ENCODE results near the gene TMX2.

The TMX2 gene

DNA sequence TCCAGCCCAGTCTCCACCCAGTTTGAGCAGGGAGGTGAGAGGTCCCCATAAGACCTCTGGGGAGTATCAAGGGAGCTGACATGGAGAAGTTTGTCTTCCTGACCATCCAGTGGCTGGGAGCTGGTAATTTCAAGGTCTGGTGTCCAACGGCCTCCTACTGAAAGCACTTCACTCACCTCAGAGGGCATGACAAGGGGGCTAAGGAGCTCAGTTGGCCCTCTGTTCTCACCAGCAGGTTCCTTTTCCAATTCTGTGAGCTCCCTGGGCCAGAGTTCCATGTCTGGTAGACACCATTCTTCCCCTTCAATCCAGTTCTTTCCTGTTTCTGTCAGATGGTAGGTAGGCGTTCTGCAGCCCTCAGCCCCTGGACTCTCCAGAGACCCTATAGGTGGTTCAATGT, 32.0 kb downstream of the TMX2 start:
- Histone ChIP-seq H3K27ac (no peak overlapping the region), H3K27me3 (ENCODE audit: insufficient read depth, low read depth, severe bottlenecking) (no peaks in the 10 kb centered on the region), H3K36me3 (peaks cover 55% of the 10 kb centered on the region), H3K4me3 (ENCODE audit: low read depth, low read length) (no peak overlapping the region), H3K9me3 (ENCODE audit: severe bottlenecking) (no peaks in the 10 kb centered on the region)
- TF ChIP-seq, protein P1, sequence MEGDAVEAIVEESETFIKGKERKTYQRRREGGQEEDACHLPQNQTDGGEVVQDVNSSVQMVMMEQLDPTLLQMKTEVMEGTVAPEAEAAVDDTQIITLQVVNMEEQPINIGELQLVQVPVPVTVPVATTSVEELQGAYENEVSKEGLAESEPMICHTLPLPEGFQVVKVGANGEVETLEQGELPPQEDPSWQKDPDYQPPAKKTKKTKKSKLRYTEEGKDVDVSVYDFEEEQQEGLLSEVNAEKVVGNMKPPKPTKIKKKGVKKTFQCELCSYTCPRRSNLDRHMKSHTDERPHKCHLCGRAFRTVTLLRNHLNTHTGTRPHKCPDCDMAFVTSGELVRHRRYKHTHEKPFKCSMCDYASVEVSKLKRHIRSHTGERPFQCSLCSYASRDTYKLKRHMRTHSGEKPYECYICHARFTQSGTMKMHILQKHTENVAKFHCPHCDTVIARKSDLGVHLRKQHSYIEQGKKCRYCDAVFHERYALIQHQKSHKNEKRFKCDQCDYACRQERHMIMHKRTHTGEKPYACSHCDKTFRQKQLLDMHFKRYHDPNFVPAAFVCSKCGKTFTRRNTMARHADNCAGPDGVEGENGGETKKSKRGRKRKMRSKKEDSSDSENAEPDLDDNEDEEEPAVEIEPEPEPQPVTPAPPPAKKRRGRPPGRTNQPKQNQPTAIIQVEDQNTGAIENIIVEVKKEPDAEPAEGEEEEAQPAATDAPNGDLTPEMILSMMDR (IDR thresholded peaks at IDR 0.05; ENCODE audit: low read depth, low read length) = no peak
- no peak for DNase-seq

DNA sequence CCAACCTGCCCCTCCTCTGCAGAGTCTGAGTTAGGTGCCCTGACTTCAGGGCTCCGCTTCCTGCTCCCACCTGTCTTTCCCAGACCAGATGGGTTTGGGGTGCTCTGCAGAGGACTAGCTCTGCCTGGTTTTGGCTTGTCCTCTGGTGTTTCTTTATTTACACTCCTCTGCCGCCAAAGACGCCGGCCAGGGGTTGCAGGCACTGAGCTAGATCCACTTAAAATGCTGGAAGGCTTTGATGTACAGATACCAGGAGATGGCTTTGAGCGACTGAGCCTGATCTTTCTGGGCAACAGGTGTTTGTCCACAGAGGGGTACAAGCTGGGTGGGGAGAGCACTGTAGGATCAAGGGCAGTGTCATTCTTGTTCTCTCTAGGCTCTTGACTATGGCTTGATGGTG, 32.8 kb downstream of the TMX2 start:
- H3K27ac ChIP-seq = no peak overlapping the region
- H3K27me3 ChIP-seq (ENCODE audit: insufficient read depth, low read depth, severe bottlenecking) = no peaks in the 10 kb centered on the region
- peaks cover 50% of the 10 kb centered on the region for H3K36me3 ChIP-seq
- TF ChIP-seq, protein P1 (IDR thresholded peaks at IDR 0.05; ENCODE audit: low read depth, low read length) = no peak
- H3K4me3 ChIP-seq (ENCODE audit: low read depth, low read length) = no peak overlapping the region
- no peaks in the 10 kb centered on the region for H3K9me3 ChIP-seq (ENCODE audit: severe bottlenecking)
- no peak for DNase-seq

DNA sequence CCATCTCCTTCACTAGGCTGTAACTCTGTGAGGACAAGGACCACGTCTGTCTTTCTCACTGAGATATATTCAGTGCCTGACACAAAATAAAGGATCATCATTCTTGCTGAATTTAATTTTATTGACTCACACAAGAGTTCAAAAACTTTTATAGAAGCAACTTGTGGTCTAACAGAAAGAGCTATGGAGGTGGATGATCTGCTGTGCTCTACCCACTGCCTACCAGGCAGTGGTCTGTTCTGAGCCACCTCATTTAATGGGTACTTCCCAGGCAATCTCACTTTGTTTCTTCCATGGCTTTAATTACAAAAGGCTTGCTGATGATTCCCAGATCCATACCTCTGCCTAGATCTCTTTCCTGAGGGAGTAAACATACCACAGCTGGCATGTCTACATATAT, 34.5 kb downstream of the TMX2 start:
- Histone ChIP-seq H3K4me3 (ENCODE audit: low read depth, low read length) (no peak overlapping the region), H3K36me3 (peaks cover 40% of the 10 kb centered on the region), H3K27me3 (ENCODE audit: insufficient read depth, low read depth, severe bottlenecking) (no peaks in the 10 kb centered on the region), H3K9me3 (ENCODE audit: severe bottlenecking) (no peaks in the 10 kb centered on the region), H3K27ac (no peak overlapping the region)
- DNase-seq = no peak
- TF ChIP-seq, protein P1 (IDR thresholded peaks at IDR 0.05; ENCODE audit: low read depth, low read length) = no peak

DNA sequence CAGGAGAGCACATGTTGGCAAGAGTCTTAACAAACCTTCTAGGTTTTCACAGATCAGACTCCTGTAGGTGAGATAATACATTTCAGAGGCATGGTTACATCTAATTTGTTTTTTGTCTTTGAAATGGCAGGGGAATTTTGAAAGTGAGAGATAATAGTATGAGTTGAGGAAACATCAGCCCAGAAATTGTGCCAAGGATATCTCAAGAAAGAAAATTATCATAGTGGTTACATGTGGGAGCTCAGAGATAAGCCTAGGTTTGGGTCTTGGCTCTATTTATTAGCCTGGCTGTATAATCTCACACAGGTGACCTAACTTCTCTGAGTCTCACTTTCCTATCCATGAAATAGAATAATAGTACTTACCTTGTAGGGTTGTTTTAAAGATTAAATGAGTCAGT, 38.8 kb downstream of the TMX2 start:
- H3K9me3 ChIP-seq (ENCODE audit: severe bottlenecking) = no peaks in the 10 kb centered on the region
- H3K36me3 ChIP-seq = peaks cover 3% of the 10 kb centered on the region; the same call in 1 of the 2 replicates
- no peaks in the 10 kb centered on the region for H3K27me3 ChIP-seq (ENCODE audit: insufficient read depth, low read depth, severe bottlenecking)
- no peak for DNase-seq
- H3K4me3 ChIP-seq (ENCODE audit: low read depth, low read length) = no peak overlapping the region
- TF ChIP-seq, protein P1 (IDR thresholded peaks at IDR 0.05; ENCODE audit: low read depth, low read length) = no peak
- H3K27ac ChIP-seq = no peak overlapping the region

DNA sequence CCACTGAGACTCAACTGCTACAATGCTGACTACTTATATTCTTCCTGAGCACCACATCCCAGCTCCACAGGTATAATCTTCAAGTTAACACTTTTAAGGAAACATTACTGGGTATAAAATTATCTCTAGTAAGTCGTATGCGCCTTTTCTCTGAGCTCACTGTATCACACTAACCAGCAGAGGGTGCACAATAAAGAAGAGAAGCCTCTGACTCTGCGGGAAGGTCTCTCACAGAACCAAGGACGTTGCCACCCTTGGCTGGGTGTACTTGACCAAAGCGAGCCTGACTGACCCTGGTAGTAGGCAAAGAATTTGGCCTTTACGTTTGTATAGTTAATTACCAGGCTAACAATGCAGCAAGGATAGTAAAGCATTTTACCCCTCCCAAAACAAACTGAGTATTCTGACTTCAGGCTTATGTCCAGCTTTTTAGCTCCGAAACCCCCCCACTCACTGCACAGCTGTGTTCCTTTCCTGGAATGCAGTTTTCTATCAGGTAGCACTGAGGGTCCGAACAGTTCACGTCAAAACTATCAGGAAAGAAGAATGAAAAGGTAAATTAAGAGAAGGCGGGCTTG, 39.4 kb downstream of the TMX2 start, which contains the start of gene BTBD18:
Gene BTBD18 (minus strand): TSS at position 144 of the 578 bp plus-strand sequence. CDS start 631 bp downstream, outside the sequence.
- peak; percentile 29 for DNase-seq
- TF ChIP-seq, protein P1 (IDR thresholded peaks at IDR 0.05; ENCODE audit: low read depth, low read length) = peak; percentile 37; the same call in 1 of the 2 replicates
- Histone ChIP-seq H3K9me3 (ENCODE audit: severe bottlenecking) (no peaks in the 10 kb centered on the region), H3K4me3 (ENCODE audit: low read depth, low read length) (no peak within 1 kb of the TSS), H3K27ac (no peak within 1 kb of the TSS), H3K27me3 (ENCODE audit: insufficient read depth, low read depth, severe bottlenecking) (no peaks in the 10 kb centered on the region), H3K36me3 (peaks cover 3% of the 10 kb centered on the region; the same call in 1 of the 2 replicates)

DNA sequence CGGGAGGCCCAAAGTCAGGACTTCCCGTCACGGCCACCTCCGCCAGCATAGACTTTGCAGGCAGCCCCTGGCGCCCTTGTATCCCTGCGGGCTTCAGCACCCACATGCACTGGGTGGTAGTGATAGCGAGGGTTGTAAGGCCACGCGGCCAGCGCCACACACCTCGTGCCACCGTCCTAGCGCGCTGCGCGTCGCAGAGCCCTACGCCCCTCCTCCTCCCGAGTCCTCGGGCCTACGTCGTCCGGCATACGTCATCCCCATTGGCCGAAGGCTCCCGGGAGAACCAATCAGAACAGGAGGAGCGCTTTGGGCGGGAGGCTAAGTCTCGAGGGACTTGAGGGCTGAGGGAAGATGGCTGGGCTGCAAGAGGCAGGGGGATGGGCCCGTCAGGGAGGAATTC, 40.6 kb downstream of the TMX2 start:
- DNase-seq = no peak
- H3K36me3 ChIP-seq = peaks cover 3% of the 10 kb centered on the region; the same call in 1 of the 2 replicates
- H3K4me3 ChIP-seq (ENCODE audit: low read depth, low read length) = no peak overlapping the region
- H3K27me3 ChIP-seq (ENCODE audit: insufficient read depth, low read depth, severe bottlenecking) = no peaks in the 10 kb centered on the region
- TF ChIP-seq, protein P1 (IDR thresholded peaks at IDR 0.05; ENCODE audit: low read depth, low read length) = no peak
- no peak overlapping the region for H3K27ac ChIP-seq
- H3K9me3 ChIP-seq (ENCODE audit: severe bottlenecking) = no peaks in the 10 kb centered on the region
